ENCODE measurements around the gene FANCC. TPM values are rescaled to one million over a fixed set of nuclear protein-coding genes. Genes with fewer than 3 reads are reported as not detected.

The FANCC gene
- polyA plus RNA-seq, 1 of the 3 experiments (the other 2 are of a cell fraction), result 3.5 TPM

DNA sequence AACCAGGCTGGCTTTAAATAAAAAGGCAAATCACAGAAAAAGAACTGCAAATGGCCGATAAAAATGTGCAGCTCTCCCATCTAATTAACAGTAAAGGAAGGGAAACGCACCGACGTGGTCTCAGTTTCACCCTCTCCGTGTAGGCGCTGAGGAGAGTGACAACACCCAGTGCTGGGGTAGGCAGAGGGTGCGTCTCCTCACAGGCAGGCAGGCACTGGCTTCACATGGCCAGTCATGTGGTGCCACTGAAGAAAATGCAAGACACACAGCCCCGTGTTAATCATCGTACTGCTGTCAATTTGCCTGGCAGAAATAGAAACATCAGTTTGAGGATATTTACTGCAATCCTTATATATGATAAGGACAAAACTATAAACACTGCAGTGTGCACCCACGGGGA is 178.4 kb downstream of the FANCC start:
- H3K9me2 ChIP-seq, result no peaks in the 10 kb centered on the region
- peak overlapping the region in 1 of 2 experiments; percentile 65; a peak in 1 of 4 replicates for H3K27ac ChIP-seq (ENCODE audit: low read depth in 2 of 2, low read length in 1 of 2)
- H3K9ac ChIP-seq, result no peak overlapping the region
- TF ChIP-seq SMC3 (IDR thresholded peaks at IDR 0.05; ENCODE audit: low read depth, low read length) (no peak), RFX5 (IDR thresholded peaks at IDR 0.05; ENCODE audit: low read length) (no peak), RXRA (IDR thresholded peaks at IDR 0.05; ENCODE audit: borderline replicate concordance, low read depth) (no peak), FOXJ3 (CRISPR knock-in tag; IDR thresholded peaks at IDR 0.05) (no peak), ELF1 (IDR thresholded peaks at IDR 0.05) (no peak), MXI1 (IDR thresholded peaks at IDR 0.05; ENCODE audit: low read depth, low read length) (no peak), GATA2 (CRISPR knock-in tag; IDR thresholded peaks at IDR 0.05) (no peak), JUND (IDR thresholded peaks at IDR 0.05) (no peak)
- POLR2A ChIA-PET, result interaction anchor here (1.2 kb wide), 1 partner anchor 1030 kb away, joined by 3 read pairs; no protein-coding TSS in a partner anchor
- no peaks in the 10 kb centered on the region for H3K36me3 ChIP-seq (replicated peaks in 1 of 2; ENCODE audit: control insufficient read depth in 1 of 2, insufficient read depth in 2 of 2, low read length in 1 of 2)
- no peaks in the 10 kb centered on the region for H3K9me3 ChIP-seq
- WGBS (ENCODE audit: low lambda C conversion rate), result 92% methylated on average over 10 of the region's 10 CpGs
- no peaks in the 10 kb centered on the region for H3K27me3 ChIP-seq (ENCODE audit: insufficient read depth)
- H3F3A ChIP-seq (replicated peaks; ENCODE audit: insufficient read depth), result peaks cover 3% of the 10 kb centered on the region
- no peaks in the 10 kb centered on the region for H4K20me1 ChIP-seq (ENCODE audit: insufficient read depth)
- CTCF ChIA-PET, result interaction anchor here (3.8 kb wide), 1 partner anchor 10 kb away, joined by 25 read pairs; no protein-coding TSS in a partner anchor
- H3K79me2 ChIP-seq (ENCODE audit: insufficient read depth), result no peaks in the 10 kb centered on the region
- no peak for DNase-seq
- H3K4me1 ChIP-seq (ENCODE audit: control insufficient read depth in 1 of 2, insufficient read depth in 2 of 2, low read depth in 1 of 2, low read length in 1 of 2), result peaks cover 0 to 30% of the 10 kb centered on the region in 2 experiments; a peak in 2 of 4 replicates
- no peak overlapping the region for H3K4me3 ChIP-seq (ENCODE audit: low read depth in 2 of 2, low read length in 1 of 2)
- no peak overlapping the region for H2AFZ ChIP-seq (ENCODE audit: low read depth)
- H3K4me2 ChIP-seq, result no peak overlapping the region

DNA sequence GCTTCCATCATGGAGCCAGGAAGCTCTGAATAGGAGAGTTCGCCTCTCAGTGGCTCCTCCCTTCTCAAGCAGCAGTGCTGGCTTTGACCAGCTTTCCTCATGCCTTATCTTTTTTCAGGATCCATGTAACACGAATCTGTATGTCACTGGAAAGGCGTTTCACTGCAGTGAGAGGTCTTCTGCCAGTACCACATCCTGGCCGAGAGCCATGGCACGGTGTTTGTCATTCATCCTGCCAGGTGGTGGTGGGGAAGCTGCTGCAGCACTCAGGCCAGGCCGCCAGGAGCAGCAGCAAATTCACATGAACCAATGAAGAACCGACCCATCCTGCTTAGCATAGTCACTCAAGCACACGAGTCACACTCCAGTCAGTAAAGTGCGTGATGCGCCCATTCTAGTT is 179.0 kb downstream of the FANCC start:
- no peaks in the 10 kb centered on the region for H4K20me1 ChIP-seq (ENCODE audit: insufficient read depth)
- no peaks in the 10 kb centered on the region for H3K9me2 ChIP-seq
- H3K4me2 ChIP-seq, result no peak overlapping the region
- H3K9me3 ChIP-seq, result no peaks in the 10 kb centered on the region
- POLR2A ChIA-PET, result interaction anchor here (1.2 kb wide), 1 partner anchor 1031 kb away, joined by 3 read pairs; no protein-coding TSS in a partner anchor
- no peak overlapping the region for H2AFZ ChIP-seq (ENCODE audit: low read depth)
- no peak overlapping the region for H3K9ac ChIP-seq
- H3K4me3 ChIP-seq (ENCODE audit: low read depth in 2 of 2, low read length in 1 of 2), result no peak overlapping the region
- peak overlapping the region in 1 of 2 experiments; percentile 65; a peak in 1 of 4 replicates for H3K27ac ChIP-seq (ENCODE audit: low read depth in 2 of 2, low read length in 1 of 2)
- peaks cover 3% of the 10 kb centered on the region for H3F3A ChIP-seq (replicated peaks; ENCODE audit: insufficient read depth)
- H3K4me1 ChIP-seq (ENCODE audit: control insufficient read depth in 1 of 2, insufficient read depth in 2 of 2, low read depth in 1 of 2, low read length in 1 of 2), result peaks cover 1 to 37% of the 10 kb centered on the region in 2 experiments
- CTCF ChIA-PET, result interaction anchor here (1.0 to 3.8 kb wide), 2 partner anchors 10 to 129 kb away, joined by 3 to 25 read pairs; no protein-coding TSS in a partner anchor
- WGBS (ENCODE audit: low lambda C conversion rate), result 79% methylated on average over 10 of the region's 10 CpGs
- no peak for TF ChIP-seq NFIC (IDR thresholded peaks at IDR 0.05; ENCODE audit: borderline replicate concordance)
- 0 out of 2 replicates have a peak, but pooled peaks have one; percentile 12 for TF ChIP-seq FOXJ3 (CRISPR knock-in tag; IDR thresholded peaks at IDR 0.05)
- TF ChIP-seq TCF12 (IDR thresholded peaks at IDR 0.05), result no peak
- peak; percentile 50 for TF ChIP-seq GATA2 (CRISPR knock-in tag; IDR thresholded peaks at IDR 0.05)
- TF ChIP-seq, protein P1, sequence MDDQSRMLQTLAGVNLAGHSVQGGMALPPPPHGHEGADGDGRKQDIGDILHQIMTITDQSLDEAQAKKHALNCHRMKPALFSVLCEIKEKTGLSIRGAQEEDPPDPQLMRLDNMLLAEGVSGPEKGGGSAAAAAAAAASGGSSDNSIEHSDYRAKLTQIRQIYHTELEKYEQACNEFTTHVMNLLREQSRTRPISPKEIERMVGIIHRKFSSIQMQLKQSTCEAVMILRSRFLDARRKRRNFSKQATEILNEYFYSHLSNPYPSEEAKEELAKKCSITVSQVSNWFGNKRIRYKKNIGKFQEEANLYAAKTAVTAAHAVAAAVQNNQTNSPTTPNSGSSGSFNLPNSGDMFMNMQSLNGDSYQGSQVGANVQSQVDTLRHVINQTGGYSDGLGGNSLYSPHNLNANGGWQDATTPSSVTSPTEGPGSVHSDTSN (IDR thresholded peaks at IDR 0.05), result 0 out of 2 replicates have a peak, but pooled peaks have one; percentile 4
- no peak for TF ChIP-seq RFX5 (IDR thresholded peaks at IDR 0.05; ENCODE audit: low read length)
- DNase-seq, result peak; percentile 51
- H3K27me3 ChIP-seq (ENCODE audit: insufficient read depth), result no peaks in the 10 kb centered on the region
- no peaks in the 10 kb centered on the region for H3K79me2 ChIP-seq (ENCODE audit: insufficient read depth)
- H3K36me3 ChIP-seq (replicated peaks in 1 of 2; ENCODE audit: control insufficient read depth in 1 of 2, insufficient read depth in 2 of 2, low read length in 1 of 2), result no peaks in the 10 kb centered on the region
